Measurements from ENCODE around the gene YES1. TPM values are rescaled to one million over a fixed set of nuclear protein-coding genes. Genes with fewer than 3 reads are reported as not detected.

YES1 gene
- total and polyA plus RNA-seq, 2 of the 13 experiments (the other 11 are each of a cell fraction or from before 2014, with no cell fraction given) = 17.2 to 70.8 TPM

- Histone ChIP-seq H3K9me3 (ENCODE audit: low read length) (no peaks in the 10 kb centered on the region), H3K9ac (ENCODE audit: insufficient read depth, low read depth, low read length) (no peak overlapping the region), H3K27ac (ENCODE audit: extremely low read length, insufficient read depth, low read length) (no peak overlapping the region), H3K36me3 (replicated peaks in 1 of 2; ENCODE audit: control insufficient read depth in 1 of 2, insufficient read depth in 2 of 2, low read length in 2 of 2) (no peaks in the 10 kb centered on the region), H3K4me3 (replicated peaks in 1 of 3; ENCODE audit: insufficient read depth in 1 of 3, low read depth in 2 of 3, low read length in 3 of 3) (no peak overlapping the region), H3K4me2 (ENCODE audit: low read depth, low read length) (no peak overlapping the region), H3K79me2 (ENCODE audit: insufficient read depth, low read length) (peaks cover 92% of the 10 kb centered on the region), H4K20me1 (ENCODE audit: insufficient read depth, low read length) (peaks cover 19% of the 10 kb centered on the region), H3K27me3 (ENCODE audit: control insufficient read depth in 1 of 2, insufficient read depth in 2 of 2, low read length in 2 of 2) (no peaks in the 10 kb centered on the region), H2AFZ (ENCODE audit: low read length) (no peak overlapping the region), H3K4me1 (ENCODE audit: insufficient read depth, low read length) (peaks cover 57% of the 10 kb centered on the region)
- WGBS (ENCODE audit: low lambda C conversion rate) = 95% methylated on average over 1 of the region's 1 CpG
- DNase-seq (ENCODE audit: low spot score) = no peak
- ATAC-seq = no peak
- TF ChIP-seq ZFP90 (CRISPR knock-in tag; IDR thresholded peaks at IDR 0.05; ENCODE audit: borderline replicate concordance) (no peak), ZNF275 (CRISPR knock-in tag; IDR thresholded peaks at IDR 0.05; ENCODE audit: borderline replicate concordance) (no peak), ZNF484 (CRISPR knock-in tag; IDR thresholded peaks at IDR 0.05; ENCODE audit: borderline replicate concordance, low read depth) (no peak), NFE2L1 (CRISPR knock-in tag; IDR thresholded peaks at IDR 0.05; ENCODE audit: borderline replicate concordance) (no peak), ZNF263 (CRISPR knock-in tag; IDR thresholded peaks at IDR 0.05) (no peak), CTCF (CRISPR knock-in tag; IDR thresholded peaks at IDR 0.05) (no peak), KLF16 (CRISPR knock-in tag; IDR thresholded peaks at IDR 0.05) (no peak), DDIT3 (CRISPR knock-in tag; IDR thresholded peaks at IDR 0.05) (no peak), TEF (CRISPR knock-in tag; IDR thresholded peaks at IDR 0.05) (no peak), ZFP36L2 (CRISPR knock-in tag; IDR thresholded peaks at IDR 0.05) (no peak), ZNF616 (CRISPR knock-in tag; IDR thresholded peaks at IDR 0.05; ENCODE audit: low read depth) (no peak)
- FAIRE-seq = no peak
- in situ Hi-C loops (cut with HindIII; ENCODE audit: extremely low pct_ligation_motif_present, low pct_unique_long_range_greater_than_20kb) = no loop called here
- POLR2A ChIA-PET = no interaction called here
- no TSS peak for BruUV-seq (replicated peaks)
- intact Hi-C loops (cut with micrococcal nuclease; ENCODE audit: unreplicated experiment) = no loop called here
- CTCF ChIA-PET (ENCODE audit: low intra/inter-chr PET ratio, low total read pairs) = no interaction called here
Observed at GRCh38 chr18:785242-785641, 26.8 kb downstream of the YES1 start.

Measured in HepG2 (cell line).